ENCODE data around the gene PRPH.
A peak's percentile ranks its signal among the peaks of the same experiment; 100 is the strongest.

The PRPH gene

GRCh38 chr12:49346659-49347310 lies 51.8 kb downstream of the PRPH start, which contains the start of gene DNAJC22:
Gene DNAJC22, plus strand, starts transcription at chr12:49346888. Its CDS starts 1,985 bp downstream, at chr12:49348873.
- DNase-seq (ENCODE audit: low spot score), result no peak

- peak; percentile 94 for DNase-seq (ENCODE audit: low spot score)
Measured at GRCh38 chr12:49347311-49348193, 52.6 kb downstream of the PRPH start.

All from RKO (cell line).